Smooth muscle cell of the brain vasculature (primary cell): Measurements from ENCODE around the gene MACROH2A2.
"Not testable (repeated sequence)": the region's sequence is repeated elsewhere in the genome, so short reads cannot be mapped to it uniquely, and the experiment has no call there.

Experiments
- DNase-seq: peaks from one replicate; pipeline ENCODE4 v3.0.0-alpha.2; 2012; ENCODE audit warnings: low read depth, low spot score

Gene MACROH2A2

GRCh38 chr10:70101068-70101562 lies 48.5 kb downstream of the MACROH2A2 start:
- DNase-seq, result not testable (repeated sequence)

GRCh38 chr10:70101668-70102067 lies 49.0 kb downstream of the MACROH2A2 start:
- no peak for DNase-seq

DNA sequence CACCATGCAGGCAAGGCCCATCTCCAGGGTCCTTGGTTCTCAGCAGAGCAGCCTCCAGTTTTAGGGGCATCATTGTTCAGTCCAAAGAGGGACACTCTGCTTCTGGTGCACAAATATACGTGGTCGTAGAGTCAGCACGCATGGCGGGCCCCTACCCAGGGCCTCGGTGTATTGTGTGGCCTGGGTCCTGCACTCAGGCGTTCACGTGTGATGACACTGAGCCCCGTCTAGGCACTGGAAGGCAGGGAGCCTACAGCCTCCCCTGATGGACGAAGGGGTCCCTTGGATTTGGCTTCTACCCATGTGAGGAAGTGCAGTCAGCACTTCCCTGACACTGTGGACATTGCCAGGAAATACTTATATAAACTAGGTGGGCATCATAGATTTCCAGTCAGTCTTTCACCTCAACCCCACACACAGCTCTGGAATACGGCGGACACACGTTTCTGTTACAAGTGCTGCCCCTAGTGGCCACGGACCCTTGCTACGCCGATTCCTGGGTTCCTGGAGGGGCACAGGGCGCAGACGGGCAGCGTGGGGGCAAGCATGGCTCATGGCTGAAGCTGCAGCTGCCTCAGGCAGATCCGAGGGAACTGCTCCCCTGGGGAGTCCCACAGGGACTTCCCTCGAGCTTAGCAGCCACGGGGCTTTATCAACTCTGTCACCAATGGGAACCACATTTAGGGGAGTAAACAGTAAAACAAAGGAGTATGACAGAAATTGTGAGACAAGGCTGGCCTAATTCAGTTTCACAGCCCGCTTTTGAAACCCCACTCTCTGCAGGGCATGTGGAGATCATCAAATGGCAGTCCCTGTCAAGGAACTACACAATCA lies 54.5 kb downstream of the MACROH2A2 start:
- DNase-seq, result no peak

DNA sequence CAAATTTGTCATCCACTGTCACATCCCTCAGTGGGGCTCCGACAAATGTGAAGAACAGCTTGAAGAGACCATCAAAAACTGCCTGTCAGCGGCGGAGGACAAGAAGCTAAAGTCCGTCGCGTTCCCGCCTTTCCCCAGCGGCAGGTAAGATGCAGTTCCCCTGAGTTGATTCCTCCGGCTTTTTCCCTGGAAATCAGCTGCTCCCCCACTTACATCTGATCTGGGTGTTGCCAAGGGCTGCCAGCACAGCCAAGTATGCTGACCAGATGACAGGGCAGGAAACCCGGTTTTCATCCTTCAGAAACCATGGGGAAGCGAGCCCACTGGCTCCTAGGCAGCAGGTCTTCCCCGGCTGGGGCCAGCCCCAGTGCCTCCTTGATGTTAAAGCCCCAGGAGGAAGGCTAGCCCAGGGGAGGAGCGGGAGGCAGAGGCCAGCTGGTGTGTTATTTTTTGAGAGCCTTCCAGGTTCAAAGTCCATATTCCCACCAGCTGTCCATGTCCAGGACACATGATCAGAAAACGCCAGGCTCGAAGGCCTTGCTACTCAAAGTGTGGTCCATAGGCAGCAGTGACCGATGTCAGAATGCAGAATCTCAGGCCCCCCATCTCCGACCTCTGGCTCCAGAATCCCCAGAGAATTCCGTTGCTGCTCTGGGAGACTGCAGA lies 56.6 kb downstream of the MACROH2A2 start:
- DNase-seq, result no peak

- no peak for DNase-seq
Observed at GRCh38 chr10:70111496-70111895, 58.9 kb downstream of the MACROH2A2 start.

GRCh38 chr10:70112071-70112470 lies 59.4 kb downstream of the MACROH2A2 start:
- no peak for DNase-seq

GRCh38 chr10:70114902-70115301 lies 62.3 kb downstream of the MACROH2A2 start:
- DNase-seq, result no peak

DNA sequence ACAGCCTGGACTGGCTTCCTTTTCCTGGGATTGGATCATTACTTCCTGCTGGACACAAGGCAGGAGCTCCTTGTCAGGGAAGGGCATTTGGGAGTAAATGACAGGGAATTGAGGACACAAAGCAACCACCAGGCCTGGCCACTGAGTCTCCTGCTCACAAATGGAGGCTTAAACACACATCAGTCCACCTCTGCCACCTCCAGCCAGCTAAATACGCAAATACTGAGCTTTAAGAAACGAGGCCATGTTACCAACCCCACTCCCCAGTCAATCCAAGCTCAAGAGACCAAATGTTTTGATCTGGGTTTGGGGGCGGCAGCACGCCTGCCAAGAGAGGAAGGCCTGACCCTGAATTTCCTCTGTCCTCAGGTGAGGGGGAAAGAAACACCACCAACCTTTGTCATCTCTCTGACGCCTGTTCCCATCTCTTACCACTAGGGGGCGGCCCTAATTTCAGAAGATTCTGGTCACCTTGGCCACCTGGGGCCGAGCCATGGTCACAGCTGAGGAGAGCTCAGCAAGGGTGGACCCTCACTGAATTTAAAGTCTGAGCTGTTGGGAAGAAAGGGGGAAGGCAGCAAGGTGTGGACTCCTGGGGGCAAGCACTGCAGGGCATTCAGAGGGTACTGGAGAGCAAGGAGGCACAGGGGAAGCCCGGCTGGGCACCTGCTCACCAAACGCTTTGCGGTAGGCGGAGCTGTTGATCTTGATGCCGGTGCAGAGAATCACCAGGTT lies 63.5 kb downstream of the MACROH2A2 start:
- DNase-seq, result no peak

- DNase-seq, result no peak
Observed at GRCh38 chr10:70117646-70118045, 65.0 kb downstream of the MACROH2A2 start.

- DNase-seq, result no peak
Observed at GRCh38 chr10:70118196-70118595, 65.5 kb downstream of the MACROH2A2 start.

DNA sequence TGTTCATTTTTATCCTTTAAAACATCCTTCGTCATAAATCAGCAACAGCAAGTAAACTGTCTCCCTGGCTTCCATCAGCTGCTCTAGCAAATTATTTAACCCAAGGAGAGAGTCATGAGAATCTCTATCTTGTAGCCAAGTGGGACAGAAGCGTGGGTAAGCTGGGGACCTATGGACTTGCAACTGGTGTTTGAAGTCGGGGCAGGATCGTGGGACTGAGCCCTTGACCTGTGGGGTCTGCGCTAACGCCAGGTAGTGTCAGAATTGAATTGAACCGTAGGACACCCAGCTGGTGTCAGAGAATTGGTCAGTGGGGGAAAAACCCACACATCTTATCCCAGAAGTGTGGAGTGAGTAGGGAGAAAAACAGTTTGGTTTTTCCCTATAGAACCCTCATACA lies 66.6 kb downstream of the MACROH2A2 start:
- no peak for DNase-seq

- no peak for DNase-seq
Observed at GRCh38 chr10:70119623-70120022, 67.0 kb downstream of the MACROH2A2 start.

GRCh38 chr10:70120417-70120816 lies 67.8 kb downstream of the MACROH2A2 start:
- no peak for DNase-seq

GRCh38 chr10:70121281-70121949 lies 68.8 kb downstream of the MACROH2A2 start:
- no peak for DNase-seq

DNA sequence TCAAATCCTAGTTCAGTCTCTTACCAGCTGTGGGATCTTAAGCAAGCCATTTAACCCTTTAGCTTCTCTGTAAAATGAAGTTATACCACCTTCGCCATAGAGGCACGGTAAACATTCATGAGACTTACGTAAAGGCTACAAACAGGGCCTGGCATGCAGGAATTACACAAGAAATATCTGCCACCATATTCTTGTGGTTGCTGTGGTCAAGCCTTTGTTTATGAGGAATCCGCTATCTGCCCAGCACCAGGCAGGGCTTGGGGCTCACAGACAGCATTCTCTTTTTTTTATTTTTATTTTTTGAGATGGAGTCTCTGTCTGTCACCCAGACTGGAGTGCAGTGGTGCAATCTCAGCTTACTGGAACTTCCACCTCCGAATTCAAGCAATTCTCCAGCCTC lies 70.1 kb downstream of the MACROH2A2 start:
- DNase-seq, result no peak

DNA sequence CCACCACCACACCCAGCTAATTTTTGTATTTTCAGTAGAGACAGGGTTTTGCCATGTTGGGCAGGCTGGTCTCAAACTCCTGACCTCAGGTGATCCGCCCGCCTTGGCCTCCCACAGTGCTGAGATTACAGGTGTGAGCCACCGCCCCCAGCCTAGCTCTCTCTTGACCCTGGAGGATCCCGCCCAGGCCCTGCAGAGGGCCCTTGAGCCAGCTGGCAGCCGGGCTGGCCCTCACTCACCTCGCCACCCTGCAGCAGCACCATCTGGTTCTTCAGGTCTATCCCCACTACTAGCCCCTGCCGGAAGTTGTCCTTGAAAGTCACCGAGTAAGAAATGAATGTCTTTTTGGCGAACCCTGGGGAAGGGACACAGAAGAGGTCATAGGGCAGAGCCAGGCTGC lies 70.5 kb downstream of the MACROH2A2 start:
- not testable (repeated sequence) for DNase-seq

- DNase-seq, result no peak
Observed at GRCh38 chr10:70123817-70124216, 71.2 kb downstream of the MACROH2A2 start.

GRCh38 chr10:70124415-70124814 lies 71.8 kb downstream of the MACROH2A2 start:
- no peak for DNase-seq

GRCh38 chr10:70124918-70125317 lies 72.3 kb downstream of the MACROH2A2 start:
- DNase-seq, result no peak

- DNase-seq, result no peak
Observed at GRCh38 chr10:70125918-70126552, 73.4 kb downstream of the MACROH2A2 start.

DNA sequence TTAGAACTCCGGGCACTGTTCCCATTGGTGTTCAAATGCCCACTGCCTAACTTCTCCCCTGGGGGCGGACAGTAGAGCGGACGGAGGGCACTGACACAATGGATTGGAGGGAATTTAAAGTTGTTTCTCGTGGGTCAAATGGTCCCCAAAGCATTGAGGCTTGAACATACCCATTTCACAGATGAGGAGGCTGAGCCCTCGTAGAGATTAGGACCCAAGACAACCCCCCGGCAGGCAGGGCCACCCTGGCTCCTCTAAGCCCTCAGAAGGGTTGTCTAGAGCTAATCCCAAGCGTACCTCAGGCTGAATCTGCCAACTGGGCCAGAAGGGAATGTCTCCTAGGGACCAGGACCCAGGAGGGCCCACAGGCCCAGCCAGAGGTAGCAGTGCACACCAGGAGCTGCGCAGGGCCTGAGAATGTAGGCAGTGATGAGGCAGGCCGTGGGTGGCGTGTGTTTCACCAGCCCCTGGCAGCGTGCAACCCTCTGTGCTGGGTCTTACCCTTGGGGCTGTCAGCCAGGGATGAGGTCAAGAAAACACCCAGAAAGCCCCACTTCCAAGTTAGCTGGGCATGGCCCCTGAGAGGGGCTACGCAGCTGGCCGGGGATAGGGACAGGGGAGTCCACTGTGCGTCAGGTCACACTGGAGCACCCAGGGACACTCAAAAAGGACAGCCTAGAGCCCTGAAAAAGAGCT lies 74.2 kb downstream of the MACROH2A2 start:
- DNase-seq, result no peak
